HepG2 (cell line): ENCODE measurements around the gene NDOR1. TPM values are rescaled to one million over a fixed set of nuclear protein-coding genes. Genes with fewer than 3 reads are reported as not detected.

Experiments
- ATAC-seq: fragments of 200-7000 bp; cut with Tn5 transposase; 3 replicates; pipeline ENCODE4 v1.9.1; 2020; ENCODE audit warnings: mild to moderate bottlenecking, moderate library complexity
- BruUV-seq: library from RNA; stranded (reverse); fragments of 400-500 nt; replicated peaks from 2 replicates; lab custom pipeline; 2021; lab: Mats Ljungman, UMichigan
- CTCF ChIA-PET: fragments of 300-600 bp; formaldehyde crosslinking; extraction: SDS; loops from one replicate; lab custom pipeline; 2021; ENCODE audit warnings: low total read pairs, inconsistent platforms, low intra/inter-chr PET ratio; lab: Yijun Ruan, JAX
- POLR2A ChIA-PET: fragments of 350-600 bp; sonication (Branson Sonifier 250); formaldehyde crosslinking; loops from one replicate; lab custom pipeline; 2020; ENCODE audit warnings: antibody characterized with exemption, inconsistent platforms; lab: Yijun Ruan, JAX
- DNase-seq: peaks from one replicate; pipeline ENCODE4 v3.0.0-alpha.2; 2015; ENCODE audit warnings: low spot score
- FAIRE-seq: peaks from 3 replicates; lab custom pipeline; 2011; peaks lifted over from hg19 to GRCh38; lab: Jason Lieb, UNC
- H2AFZ ChIP-seq: one replicate; pipeline ENCODE4 v1.6.1; 2011; ENCODE audit warnings: low read length, inconsistent platforms
- H3K27ac ChIP-seq: fragments of 300-600 bp; 3 replicates; pipeline ENCODE4 v1.8.0; 2011; ENCODE audit warnings: mixed run types, mild to moderate bottlenecking, mixed read lengths, low read length, inconsistent platforms; ENCODE audit not compliant: insufficient read depth; ENCODE audit errors: extremely low read length
- H3K27me3 ChIP-seq, 2 experiments: fragments of 200-600 bp in 1 of 2; 2 replicates in 1 of 2; 3 replicates in 1 of 2; pipeline versions ENCODE4 v1.6.0 to v1.8.0; 2011; ENCODE audit warnings: low read length in 2 of 2, mild to moderate bottlenecking in 2 of 2, moderate library complexity in 2 of 2, inconsistent platforms in 1 of 2; ENCODE audit not compliant: insufficient read depth in 2 of 2, control insufficient read depth in 1 of 2
- H3K36me3 ChIP-seq, 2 experiments: fragments of 200-600 bp in 1 of 2; replicated peaks in 1 of 2; 2 replicates in 1 of 2; 3 replicates in 1 of 2; pipeline versions ENCODE4 v1.5.1 to v1.8.0; 2011; ENCODE audit warnings: low read length in 2 of 2, inconsistent platforms in 1 of 2; ENCODE audit not compliant: insufficient read depth in 2 of 2, control insufficient read depth in 1 of 2
- H3K4me1 ChIP-seq: 2 replicates; pipeline ENCODE4 v1.5.1; 2012; ENCODE audit warnings: low read length, inconsistent platforms; ENCODE audit not compliant: insufficient read depth
- H3K4me2 ChIP-seq: 2 replicates; pipeline ENCODE4 v1.6.0; 2011; ENCODE audit warnings: low read depth, low read length, inconsistent platforms
- H3K4me3 ChIP-seq, 3 experiments: fragments of 200-600 bp in 1 of 3; sonication (generic), shearing (Covaris generic) in 1 of 3; replicated peaks in 1 of 3; 2 replicates each; pipeline ENCODE4 v1.5.1; 2011 to 2016; ENCODE audit warnings: low read length in 3 of 3, inconsistent platforms in 2 of 3, low read depth in 2 of 3, mild to moderate bottlenecking in 2 of 3, control low read depth in 1 of 3, mixed read lengths in 1 of 3; ENCODE audit not compliant: insufficient read depth in 1 of 3
- H3K79me2 ChIP-seq: one replicate; pipeline ENCODE4 v1.6.1; 2011; ENCODE audit warnings: low read length, inconsistent platforms; ENCODE audit not compliant: insufficient read depth
- H3K9ac ChIP-seq: 2 replicates; pipeline ENCODE4 v1.6.0; 2011; ENCODE audit warnings: mild to moderate bottlenecking, low read depth, low read length, inconsistent platforms; ENCODE audit not compliant: insufficient read depth
- H3K9me3 ChIP-seq: 2 replicates; pipeline ENCODE4 v1.5.1; 2012; ENCODE audit warnings: mild to moderate bottlenecking, low read length
- H4K20me1 ChIP-seq: 2 replicates; pipeline ENCODE4 v1.6.0; 2011; ENCODE audit warnings: inconsistent platforms, mild to moderate bottlenecking, low read length, moderate library complexity; ENCODE audit not compliant: insufficient read depth
- HMG20B ChIP-seq: conservative IDR thresholded peaks from 2 replicates; pipeline ENCODE4 v1.6.1; 2016; ENCODE audit warnings: missing genetic modification reagents, missing compliant biosample characterization
- KDM5A ChIP-seq: fragments of 200-600 bp; sonication (generic); IDR thresholded peaks from 2 replicates; pipeline ENCODE4 v1.7.0; 2018; ENCODE audit warnings: antibody characterized with exemption, mild to moderate bottlenecking, low read length, borderline replicate concordance
- MEF2D ChIP-seq: sonication (generic); formaldehyde crosslinking; IDR thresholded peaks from 2 replicates; pipeline ENCODE4 v1.5.1; 2020; ENCODE audit warnings: mild to moderate bottlenecking, missing genetic modification reagents
- ONECUT2 ChIP-seq: sonication (generic); formaldehyde crosslinking; IDR thresholded peaks from 2 replicates; pipeline ENCODE4 v1.4.0; 2020; ENCODE audit warnings: missing genetic modification reagents
- PRPF4 ChIP-seq: fragments of 200-400 bp; formaldehyde crosslinking; IDR thresholded peaks from 2 replicates; pipeline ENCODE4 v1.6.1; 2016; ENCODE audit warnings: low read length, low read depth; ENCODE audit not compliant: poor library complexity, severe bottlenecking
- RELA ChIP-seq: sonication (generic); formaldehyde crosslinking; IDR thresholded peaks from 2 replicates; pipeline ENCODE4 v1.4.0; 2020; ENCODE audit warnings: missing genetic modification reagents
- ZNF441 ChIP-seq: sonication (generic); formaldehyde crosslinking; IDR thresholded peaks from 2 replicates; pipeline ENCODE4 v1.7.0; 2021; ENCODE audit warnings: missing genetic modification reagents, borderline replicate concordance
- ZNF446 ChIP-seq: sonication (generic); formaldehyde crosslinking; IDR thresholded peaks from 2 replicates; pipeline ENCODE4 v1.5.0; 2020; ENCODE audit warnings: mild to moderate bottlenecking, missing genetic modification reagents
- ZNF501 ChIP-seq: sonication (generic); formaldehyde crosslinking; IDR thresholded peaks from 2 replicates; pipeline ENCODE4 v1.5.1; 2020; ENCODE audit warnings: mild to moderate bottlenecking, moderate library complexity, missing genetic modification reagents
- ZNF563 ChIP-seq: sonication (generic); formaldehyde crosslinking; IDR thresholded peaks from 2 replicates; pipeline ENCODE4 v1.8.0; 2022; ENCODE audit warnings: mild to moderate bottlenecking, moderate library complexity, missing genetic modification reagents
- ZNF83 ChIP-seq: sonication (generic); formaldehyde crosslinking; IDR thresholded peaks from 2 replicates; pipeline ENCODE4 v1.4.0; 2020; ENCODE audit warnings: missing genetic modification reagents, mild to moderate bottlenecking, borderline replicate concordance
- ZNF839 ChIP-seq: sonication (generic); formaldehyde crosslinking; IDR thresholded peaks from 2 replicates; pipeline ENCODE4 v1.4.0; 2020; ENCODE audit warnings: missing genetic modification reagents, mild to moderate bottlenecking, borderline replicate concordance
- ZNF883 ChIP-seq: sonication (generic); formaldehyde crosslinking; IDR thresholded peaks from 2 replicates; pipeline ENCODE4 v1.5.1; 2020; ENCODE audit warnings: mild to moderate bottlenecking, missing genetic modification reagents; ENCODE audit errors: not compliant biosample characterization
- WGBS: methylation state at CpG from one replicate; pipeline ENCODE4 v1.1.6; 2017; ENCODE audit warnings: low lambda C conversion rate; 5-methylcytosine and 5-hydroxymethylcytosine counted together
- in situ Hi-C: cut with HindIII; loops from 2 replicates; pipeline ENCODE4 v1.10.0; 2017; ENCODE audit warnings: low pct_unique_long_range_greater_than_20kb; ENCODE audit not compliant: extremely low pct_ligation_motif_present
- intact Hi-C: fragments of 100-400 bp; cut with micrococcal nuclease; formaldehyde crosslinking; loops from one replicate; pipeline ENCODE4 v1.10.0; 2022; ENCODE audit not compliant: unreplicated experiment
- polyA plus RNA-seq, 8 experiments: library from polyadenylated mRNA; depleted of rRNA in 3 of 8; stranded (reverse) in 7 of 8; unstranded in 1 of 8; fragments of >200 nt; fragmentation: Illumina TruSeq in 4 of 8; extraction: Trizol in 4 of 8; gene quantifications; 2 replicates each; pipeline versions ENCODE4 v1.2.1 to v1.2.3, GENCODE V29; 2011 to 2016; ENCODE audit warnings: low read depth in 4 of 8, missing spikeins in 1 of 8, mixed read lengths in 1 of 8; ENCODE audit not compliant: insufficient read depth in 1 of 8
- total RNA-seq, 5 experiments: library from RNA; depleted of rRNA; stranded (reverse); fragments of >200 nt; fragmentation: Illumina TruSeq; extraction: Trizol; gene quantifications; 2 replicates each; pipeline ENCODE4 v1.2.3, GENCODE V29; 2016; ENCODE audit warnings: low read depth in 1 of 5
- TF ChIP-seq, protein P1 (sequence below): sonication (generic); formaldehyde crosslinking; IDR thresholded peaks from 2 replicates; pipeline ENCODE4 v1.8.1; 2023; ENCODE audit warnings: missing genetic modification reagents, mild to moderate bottlenecking, borderline replicate concordance
- TF ChIP-seq, protein P2 (sequence below): sonication (generic); formaldehyde crosslinking; IDR thresholded peaks from 2 replicates; pipeline ENCODE4 v1.8.0; 2022; ENCODE audit warnings: missing genetic modification reagents, mild to moderate bottlenecking, moderate library complexity, borderline replicate concordance

Gene NDOR1
- total and polyA plus RNA-seq, 2 of the 13 experiments (the other 11 are each of a cell fraction or from before 2014, with no cell fraction given) = 3.6 to 8.7 TPM

- Histone ChIP-seq H3K9ac (peak overlapping the region; percentile 87), H3K9me3 (no peaks in the 10 kb centered on the region), H3K4me1 (peaks cover 28% of the 10 kb centered on the region)
- CTCF ChIA-PET = interaction anchor here (2.6 kb wide), 1 partner anchor 48 kb away, joined by 19 read pairs; no protein-coding TSS in a partner anchor
- no peak for TF ChIP-seq ZNF441 (CRISPR knock-in tag)
- TF ChIP-seq PRPF4 = no peak
- no peak for TF ChIP-seq ZNF83
- no peak for TF ChIP-seq ZNF446 (CRISPR knock-in tag)
- TF ChIP-seq, all 625 proteins: peak for 0
- peak overlapping the region; percentile 84 to 99 (median 97) for H3K4me3 ChIP-seq
- POLR2A ChIA-PET = interaction anchor here (2.1 to 3.8 kb wide), 4 partner anchors 11 to 57 kb away, joined by 12 to 52 read pairs (median 36); partner anchors contain the start of gene TPRN
- no peak overlapping the region for H3K27ac ChIP-seq
- H2AFZ ChIP-seq = no peak overlapping the region
- in situ Hi-C loops (loop anchor here (5.0 kb wide), 1 partner anchor 40 kb away; the partner anchor contains the start of genes CYSRT1 and RNF224), intact Hi-C loops (no loop called here)
- H3K4me2 ChIP-seq = peak overlapping the region; percentile 90
- 65% methylated on average over 11 of the region's 15 CpGs for WGBS
- DNase-seq (no peak), FAIRE-seq (no peak), ATAC-seq (no peak)
- H3K27me3 ChIP-seq = no peaks in the 10 kb centered on the region
- H4K20me1 ChIP-seq = no peaks in the 10 kb centered on the region
- peaks cover 26 to 41% of the 10 kb centered on the region in 2 experiments; a peak in 3 of 5 replicates for H3K36me3 ChIP-seq
- peaks cover 26% of the 10 kb centered on the region for H3K79me2 ChIP-seq
- no TSS peak for BruUV-seq
Measured at GRCh38 chr9:137187386-137187785, 18.1 kb upstream of the NDOR1 start.

GRCh38 chr9:137188086-137188489, 17.4 kb upstream of the NDOR1 start:
- CTCF ChIA-PET = interaction anchor here (1.1 to 2.6 kb wide), 3 partner anchors 12 to 48 kb away, joined by 4 to 19 read pairs (median 16); partner anchors contain the start of gene RNF224
- H3K9ac ChIP-seq = peak overlapping the region; percentile 87
- no peak overlapping the region for H2AFZ ChIP-seq
- H3K4me2 ChIP-seq = peak overlapping the region; percentile 90
- peak overlapping the region; percentile 81 for H3K27ac ChIP-seq
- ATAC-seq = peak; percentile 2; the same call in 2 of the 3 replicates
- H4K20me1 ChIP-seq = no peaks in the 10 kb centered on the region
- H3K27me3 ChIP-seq = no peaks in the 10 kb centered on the region
- under 1% methylated on average over 14 of the region's 31 CpGs for WGBS
- intact Hi-C loops = loop anchor here (1.0 to 2.0 kb wide), 3 partner anchors 17 to 39 kb away; partner anchors contain the start of genes NDOR1, RNF224 and TMEM203
- TSS peak; percentile 77 for BruUV-seq
- peaks cover 28% of the 10 kb centered on the region for H3K4me1 ChIP-seq
- peak overlapping the region; percentile 84 to 99 (median 97) for H3K4me3 ChIP-seq
- peaks cover 21 to 34% of the 10 kb centered on the region in 2 experiments; a peak in 4 of 5 replicates for H3K36me3 ChIP-seq
- no peak for DNase-seq
- H3K79me2 ChIP-seq = peaks cover 26% of the 10 kb centered on the region
- H3K9me3 ChIP-seq = no peaks in the 10 kb centered on the region
- POLR2A ChIA-PET = interaction anchor here (1.0 to 3.8 kb wide), 13 partner anchors 10 to 66 kb away, joined by 5 to 52 read pairs (median 12); partner anchors contain the start of genes NDOR1, NELFB, RNF208 and TMEM203
- in situ Hi-C loops = loop anchor here (5.0 kb wide), 1 partner anchor 39 kb away; the partner anchor contains the start of genes CYSRT1 and RNF224
- FAIRE-seq = no peak
- TF ChIP-seq ZNF883 (CRISPR knock-in tag) = peak; percentile 45
- TF ChIP-seq HMG20B (CRISPR knock-in tag) = 0 out of 2 replicates have a peak, but pooled peaks have one; percentile 22
- TF ChIP-seq ZNF501 (CRISPR knock-in tag) = peak; percentile 73; the same call in 1 of the 2 replicates
- peak; percentile 99; the same call in 1 of the 2 replicates for TF ChIP-seq KDM5A
- TF ChIP-seq ONECUT2 (CRISPR knock-in tag) = no peak
- no peak for TF ChIP-seq RELA (CRISPR knock-in tag)
- 0 out of 2 replicates have a peak, but pooled peaks have one; percentile 0 for TF ChIP-seq ZNF563 (CRISPR knock-in tag)
- TF ChIP-seq ZNF839 (CRISPR knock-in tag) = 0 out of 2 replicates have a peak, but pooled peaks have one; percentile 15
- TF ChIP-seq MEF2D (CRISPR knock-in tag) = peak; percentile 40; the same call in 1 of the 2 replicates
- TF ChIP-seq, protein P1, sequence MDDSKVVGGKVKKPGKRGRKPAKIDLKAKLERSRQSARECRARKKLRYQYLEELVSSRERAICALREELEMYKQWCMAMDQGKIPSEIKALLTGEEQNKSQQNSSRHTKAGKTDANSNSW = 0 out of 2 replicates have a peak, but pooled peaks have one; percentile 30
- TF ChIP-seq, protein P2, sequence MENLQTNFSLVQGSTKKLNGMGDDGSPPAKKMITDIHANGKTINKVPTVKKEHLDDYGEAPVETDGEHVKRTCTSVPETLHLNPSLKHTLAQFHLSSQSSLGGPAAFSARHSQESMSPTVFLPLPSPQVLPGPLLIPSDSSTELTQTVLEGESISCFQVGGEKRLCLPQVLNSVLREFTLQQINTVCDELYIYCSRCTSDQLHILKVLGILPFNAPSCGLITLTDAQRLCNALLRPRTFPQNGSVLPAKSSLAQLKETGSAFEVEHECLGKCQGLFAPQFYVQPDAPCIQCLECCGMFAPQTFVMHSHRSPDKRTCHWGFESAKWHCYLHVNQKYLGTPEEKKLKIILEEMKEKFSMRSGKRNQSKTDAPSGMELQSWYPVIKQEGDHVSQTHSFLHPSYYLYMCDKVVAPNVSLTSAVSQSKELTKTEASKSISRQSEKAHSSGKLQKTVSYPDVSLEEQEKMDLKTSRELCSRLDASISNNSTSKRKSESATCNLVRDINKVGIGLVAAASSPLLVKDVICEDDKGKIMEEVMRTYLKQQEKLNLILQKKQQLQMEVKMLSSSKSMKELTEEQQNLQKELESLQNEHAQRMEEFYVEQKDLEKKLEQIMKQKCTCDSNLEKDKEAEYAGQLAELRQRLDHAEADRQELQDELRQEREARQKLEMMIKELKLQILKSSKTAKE (CRISPR knock-in tag) = no peak
